Right cardiac atrium (tissue), 5 donors: ENCODE results near the gene ZNF492. TPM values are rescaled to one million over a fixed set of nuclear protein-coding genes. Genes with fewer than 3 reads are reported as not detected.

ENCODE experiments used
- ATAC-seq, 2 donors: fragments of 200-7000 bp; cut with Tn5 transposase; one replicate each; pipeline versions ENCODE4 v1.8.0 to v1.9.1; 2020; ENCODE audit warnings: moderate library complexity in 2 of 2, mild to moderate bottlenecking in 1 of 2
- DNase-seq, 3 donors: peaks; one replicate each; pipeline ENCODE4 v3.0.0-alpha.2; 2020
- H3K27ac ChIP-seq: one replicate; pipeline ENCODE4 v1.5.1; 2013; ENCODE audit warnings: mild to moderate bottlenecking, low read length, control low read depth, moderate library complexity
- H3K27me3 ChIP-seq: one replicate; pipeline ENCODE4 v1.6.1; 2013; ENCODE audit not compliant: control insufficient read depth, insufficient read depth
- H3K4me1 ChIP-seq: one replicate; pipeline ENCODE4 v1.6.1; 2013; ENCODE audit warnings: low read length; ENCODE audit not compliant: control insufficient read depth, insufficient read depth
- H3K4me3 ChIP-seq: one replicate; pipeline ENCODE4 v1.5.1; 2013; ENCODE audit warnings: low read length, control low read depth
- H3K9me3 ChIP-seq: one replicate; pipeline ENCODE4 v1.6.1; 2013; ENCODE audit warnings: low read length; ENCODE audit not compliant: control insufficient read depth
- WGBS: extraction: QIAGEN DNeasy Blood & Tissue Kit; methylation state at CpG from one replicate; pipeline ENCODE4 v1.1.7; 2013; 5-methylcytosine and 5-hydroxymethylcytosine counted together
- intact Hi-C, 4 donors: fragments of 100-400 bp; cut with DNase I; formaldehyde crosslinking; loops; one replicate each; pipeline versions ENCODE4 v1.11.0 to v1.14.0; 2022 to 2023
- polyA plus RNA-seq: library from polyadenylated mRNA; stranded (reverse); fragments of 200-250 nt; gene quantifications from one replicate; pipeline ENCODE4 v1.2.3, GENCODE V29; 2013
- total RNA-seq, 4 donors: library from RNA; stranded (reverse); fragmentation: NEBNext Ultra II Directional; extraction: Animal tissue kit (Norgen Biotek cat#: 25700); gene quantifications; one replicate each; pipeline ENCODE4 v1.2.1, GENCODE V29; 2021
- donor health status: healthy with polysubstance abuse.
- donor health status: DM: no; HTN: yes; CAD: no.
- donor health status: DM: no; HTN: no; CAD: no.
- donor health status: DM: no; HTN: yes; CAD: no; lungs with severe emphysema.
- donor health status: DM: yes; HTN: yes; CAD: no.

The ZNF492 gene
- total and polyA plus RNA-seq, 5 donors, result 0.05 to 0.29 (median 0.23) TPM; not detected in 1

DNA sequence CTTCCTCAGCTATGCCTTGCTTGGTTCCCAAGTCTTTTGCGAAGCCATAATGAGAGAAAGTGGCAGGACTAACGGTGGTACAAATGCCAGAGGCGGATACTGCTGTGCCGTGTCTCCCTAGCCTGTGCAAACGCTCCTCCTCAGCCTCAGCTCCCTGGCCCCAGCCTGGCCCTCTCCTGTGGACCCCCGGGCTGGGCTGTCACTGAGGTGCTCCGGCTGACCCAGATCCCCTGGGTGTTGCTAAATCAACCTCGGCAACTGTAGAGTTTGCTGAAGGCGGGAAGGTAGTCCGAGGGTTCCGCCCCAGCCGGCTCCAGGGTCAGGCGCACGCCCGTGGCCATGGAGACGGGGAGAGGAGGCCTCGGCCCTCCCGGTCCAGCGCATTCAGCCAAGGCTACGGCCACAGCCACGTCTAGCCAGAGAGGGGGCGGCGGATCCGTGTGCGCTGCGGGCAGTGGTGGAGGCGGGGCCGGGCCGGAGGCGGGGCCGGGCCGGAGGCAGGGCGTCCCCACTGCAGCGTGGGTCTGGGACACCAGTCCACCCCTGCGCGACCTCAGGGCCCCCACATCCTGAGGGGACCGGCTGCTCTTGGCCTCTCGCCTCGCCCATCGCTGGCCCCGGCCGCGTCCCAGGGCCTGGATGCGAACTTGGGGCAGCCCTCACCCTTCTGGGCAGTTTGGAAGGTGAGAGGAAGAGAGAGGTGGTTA is 16.4 kb upstream of the ZNF492 start:
- ATAC-seq, result peak; percentile 90 to 91
- Histone ChIP-seq H3K4me1 (no peaks in the 10 kb centered on the region), H3K27me3 (no peaks in the 10 kb centered on the region), H3K27ac (peak overlapping the region; percentile 25), H3K4me3 (peak overlapping the region; percentile 4), H3K9me3 (no peaks in the 10 kb centered on the region)
- intact Hi-C loops, result no loop called here
- DNase-seq, result peak; percentile 75 to 91 (median 90)
- WGBS, result 22% methylated on average over 44 of the region's 44 CpGs

DNA sequence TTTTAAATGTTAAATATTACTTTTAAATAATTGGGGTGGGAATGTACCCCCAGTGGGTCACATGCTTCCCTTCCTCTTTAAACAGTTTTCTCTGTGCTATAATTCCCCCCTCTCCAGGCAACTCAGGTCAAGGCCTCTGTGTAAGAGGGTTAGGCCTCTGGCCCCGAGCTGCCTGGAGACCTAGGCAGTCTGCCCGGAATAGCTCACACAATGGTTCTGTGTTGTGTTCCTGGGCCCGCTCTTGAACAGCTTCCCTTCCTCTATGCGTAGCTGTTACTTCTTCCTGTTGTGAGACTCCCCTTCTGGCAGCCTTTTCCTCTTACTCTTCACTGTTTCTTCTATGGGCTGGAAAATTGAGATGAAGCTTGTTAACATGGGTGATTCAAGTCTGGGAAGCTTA is 14.8 kb upstream of the ZNF492 start:
- no peaks in the 10 kb centered on the region for H3K27me3 ChIP-seq
- intact Hi-C loops, result no loop called here
- no peak overlapping the region for H3K4me3 ChIP-seq
- H3K4me1 ChIP-seq, result no peaks in the 10 kb centered on the region
- ATAC-seq (peak; percentile 73 to 85), DNase-seq (peak; percentile 72 to 90 (median 83))
- WGBS, result 33% methylated on average over 4 of the region's 4 CpGs
- no peaks in the 10 kb centered on the region for H3K9me3 ChIP-seq
- H3K27ac ChIP-seq, result no peak overlapping the region

DNA sequence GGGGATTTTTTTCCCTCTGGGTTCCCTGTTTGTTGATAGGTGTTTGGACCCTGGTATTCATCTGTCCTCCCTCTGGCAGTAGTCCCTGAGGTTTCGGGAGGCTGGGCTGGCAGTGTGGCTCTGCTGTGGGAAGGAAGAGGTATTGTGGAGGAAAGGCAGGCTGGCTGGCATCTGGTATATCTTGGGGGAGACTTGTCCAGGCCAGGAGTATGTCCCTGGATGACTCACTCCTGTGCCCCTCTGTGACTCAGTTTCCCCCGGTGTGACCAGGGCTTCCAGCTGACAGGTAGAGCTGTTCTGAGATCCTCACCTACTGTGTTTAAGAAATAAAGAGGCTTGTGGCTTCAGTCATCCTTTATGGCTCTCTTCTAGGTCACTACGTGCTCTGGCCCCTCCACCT is 14.2 kb upstream of the ZNF492 start:
- intact Hi-C loops, result no loop called here
- H3K27me3 ChIP-seq, result no peaks in the 10 kb centered on the region
- DNase-seq (no peak), ATAC-seq (no peak)
- whole genome bisulfite sequencing, result 82% methylated on average over 3 of the region's 3 CpGs
- peak overlapping the region; percentile 30 for H3K27ac ChIP-seq
- H3K4me1 ChIP-seq, result no peaks in the 10 kb centered on the region
- H3K4me3 ChIP-seq, result no peak overlapping the region
- H3K9me3 ChIP-seq, result no peaks in the 10 kb centered on the region

DNA sequence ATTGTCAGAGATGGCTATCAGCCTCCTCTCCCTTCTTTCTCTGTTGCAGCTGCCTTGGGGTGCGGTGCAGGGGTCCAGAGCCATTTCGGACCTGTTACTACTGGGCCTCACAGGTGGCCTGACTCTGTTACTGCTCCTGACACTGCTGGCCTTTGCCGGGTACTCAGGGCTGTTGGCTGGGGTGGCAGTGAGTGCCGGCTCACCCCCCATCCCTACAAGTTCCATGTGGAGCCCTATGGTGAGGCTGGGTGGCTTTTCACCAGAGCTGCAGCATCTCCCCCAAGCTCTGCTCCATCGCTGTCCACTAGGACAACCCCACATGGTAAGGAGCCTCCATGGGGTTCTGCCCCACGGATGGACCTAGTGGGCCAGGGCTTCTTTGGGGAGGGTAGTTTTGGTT is 13.7 kb upstream of the ZNF492 start:
- H3K4me3 ChIP-seq, result no peak overlapping the region
- no peaks in the 10 kb centered on the region for H3K9me3 ChIP-seq
- H3K27me3 ChIP-seq, result no peaks in the 10 kb centered on the region
- WGBS, result 90% methylated on average over 6 of the region's 6 CpGs
- DNase-seq, result no peak
- ATAC-seq, result no peak
- H3K27ac ChIP-seq, result no peak overlapping the region
- intact Hi-C loops, result no loop called here
- H3K4me1 ChIP-seq, result no peaks in the 10 kb centered on the region

DNA sequence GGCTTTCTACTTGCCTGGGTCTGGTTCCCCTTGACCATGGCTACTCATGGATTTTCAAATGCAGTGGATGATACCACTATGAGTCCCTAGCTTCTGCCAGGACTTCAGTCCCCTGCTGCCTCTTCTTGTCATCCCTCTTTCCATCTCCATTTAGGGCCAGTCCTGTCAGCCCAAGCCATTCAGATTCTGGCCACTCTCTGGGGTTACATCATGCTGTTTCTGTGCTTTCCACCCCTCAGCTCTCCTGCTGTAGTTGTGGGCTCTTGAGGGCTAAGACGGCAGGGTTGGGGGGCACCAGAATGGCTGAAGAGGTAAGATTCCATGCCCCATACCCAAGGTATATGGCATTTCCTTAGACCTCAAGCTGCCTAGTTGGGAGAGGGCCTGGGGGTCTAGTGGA is 13.2 kb upstream of the ZNF492 start:
- no peak for ATAC-seq
- intact Hi-C loops, result no loop called here
- Histone ChIP-seq H3K9me3 (no peaks in the 10 kb centered on the region), H3K4me3 (no peak overlapping the region), H3K27ac (no peak overlapping the region), H3K27me3 (no peaks in the 10 kb centered on the region), H3K4me1 (no peaks in the 10 kb centered on the region)
- WGBS, result 88% methylated on average over 1 of the region's 1 CpG
- DNase-seq, result no peak

DNA sequence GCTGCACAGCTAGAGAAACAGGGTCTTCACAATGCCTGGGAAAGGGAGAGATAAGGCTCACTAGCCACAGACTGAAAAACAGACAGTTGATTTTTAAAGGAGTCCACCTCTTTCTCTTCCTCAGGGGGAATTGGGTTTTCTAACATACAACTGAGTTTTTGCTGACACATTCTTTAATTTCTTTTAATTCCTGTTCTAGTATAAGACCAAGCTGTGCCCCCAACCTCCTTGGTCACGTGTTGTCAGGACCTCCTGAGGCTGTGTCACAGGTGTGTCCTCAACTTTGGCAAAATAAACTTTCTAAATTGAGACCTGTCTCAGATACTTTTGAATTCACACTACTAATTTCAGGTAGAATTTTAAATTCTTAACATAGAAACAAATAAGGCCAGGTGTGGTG is 12.1 kb upstream of the ZNF492 start:
- no peaks in the 10 kb centered on the region for H3K27me3 ChIP-seq
- WGBS, result 72% methylated on average over 1 of the region's 1 CpG
- H3K4me1 ChIP-seq, result no peaks in the 10 kb centered on the region
- DNase-seq (no peak), ATAC-seq (no peak)
- H3K4me3 ChIP-seq, result no peak overlapping the region
- intact Hi-C loops, result no loop called here
- no peaks in the 10 kb centered on the region for H3K9me3 ChIP-seq
- no peak overlapping the region for H3K27ac ChIP-seq

DNA sequence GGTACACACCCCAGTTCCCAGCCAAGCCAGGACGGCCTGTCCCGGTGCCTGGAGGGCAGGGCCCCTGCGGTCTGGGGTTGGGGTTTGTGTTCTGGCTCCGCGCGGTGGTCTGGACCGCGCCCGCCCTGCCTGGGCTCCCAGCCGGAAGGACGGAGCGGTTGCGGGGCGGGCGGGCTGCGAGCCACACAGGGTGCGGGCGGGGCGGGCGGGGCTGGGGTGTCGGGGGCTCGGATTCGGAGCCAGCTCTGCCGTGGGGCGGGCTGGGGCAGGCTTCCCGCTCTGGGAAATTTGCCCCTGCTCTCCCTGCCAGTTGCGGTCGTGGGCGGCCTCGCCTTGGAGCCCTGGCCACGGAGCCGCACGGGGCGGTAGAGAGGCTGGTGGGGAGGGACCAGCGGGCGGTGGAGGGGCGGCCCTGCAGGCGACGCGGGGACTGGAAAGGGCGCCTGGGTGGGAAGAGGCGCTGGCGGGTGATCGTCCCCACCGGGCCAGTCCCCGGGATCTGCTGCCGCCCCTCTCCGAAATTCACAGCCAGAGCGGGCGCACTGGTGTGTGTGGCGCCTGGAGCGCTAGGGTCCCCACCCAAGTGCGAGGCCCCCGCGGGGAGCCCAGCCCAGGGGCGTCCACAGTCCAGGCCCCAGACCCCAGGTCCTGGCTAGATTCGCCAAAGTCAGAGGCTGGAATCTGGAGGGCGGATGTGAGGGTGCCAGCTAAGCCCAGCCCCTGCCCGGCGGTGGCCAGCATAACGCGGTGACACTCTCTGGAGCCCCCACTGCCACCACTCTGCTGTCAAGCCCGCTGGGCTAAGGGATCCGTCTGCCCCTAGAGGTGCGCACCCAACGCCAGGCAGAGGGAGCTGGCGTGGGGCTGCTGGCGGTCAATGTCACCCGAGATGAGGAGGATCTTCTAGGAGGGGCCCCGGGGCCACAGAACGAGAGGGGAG is 11.0 kb upstream of the ZNF492 start:
- intact Hi-C loops, result no loop called here
- WGBS, result 6% methylated on average over 69 of the region's 71 CpGs
- Histone ChIP-seq H3K4me1 (no peaks in the 10 kb centered on the region), H3K9me3 (no peaks in the 10 kb centered on the region), H3K27me3 (no peaks in the 10 kb centered on the region), H3K27ac (no peak overlapping the region), H3K4me3 (peak overlapping the region; percentile 39)
- ATAC-seq (peak; percentile 89), DNase-seq (peak; percentile 72 to 90 (median 89))

DNA sequence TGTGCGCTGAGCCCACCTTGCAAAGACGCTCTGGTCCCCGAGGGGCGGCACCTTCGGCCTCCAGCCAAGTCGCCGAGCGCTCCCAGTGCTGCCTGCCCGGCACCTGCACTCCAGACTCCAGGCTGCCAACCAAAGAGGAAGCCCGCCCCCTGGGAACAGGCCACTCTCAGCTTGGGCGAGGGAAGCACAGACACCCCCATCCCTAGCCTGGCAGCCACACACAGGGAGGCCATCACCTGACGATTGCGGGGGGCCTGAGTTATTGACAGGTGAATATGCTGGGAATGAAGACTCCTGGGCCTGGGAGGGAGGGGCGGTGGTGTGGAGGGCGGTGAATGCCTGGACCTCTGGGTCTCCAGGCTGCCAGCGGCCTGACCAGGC is 10.3 kb upstream of the ZNF492 start:
- intact Hi-C loops, result no loop called here
- Histone ChIP-seq H3K27ac (no peak overlapping the region), H3K27me3 (no peaks in the 10 kb centered on the region), H3K4me3 (no peak overlapping the region), H3K4me1 (no peaks in the 10 kb centered on the region), H3K9me3 (no peaks in the 10 kb centered on the region)
- 50% methylated on average over 16 of the region's 16 CpGs for WGBS
- DNase-seq (peak in 1 of 3 donors; percentile 60), ATAC-seq (peak in 1 of 2 donors; percentile 5)

DNA sequence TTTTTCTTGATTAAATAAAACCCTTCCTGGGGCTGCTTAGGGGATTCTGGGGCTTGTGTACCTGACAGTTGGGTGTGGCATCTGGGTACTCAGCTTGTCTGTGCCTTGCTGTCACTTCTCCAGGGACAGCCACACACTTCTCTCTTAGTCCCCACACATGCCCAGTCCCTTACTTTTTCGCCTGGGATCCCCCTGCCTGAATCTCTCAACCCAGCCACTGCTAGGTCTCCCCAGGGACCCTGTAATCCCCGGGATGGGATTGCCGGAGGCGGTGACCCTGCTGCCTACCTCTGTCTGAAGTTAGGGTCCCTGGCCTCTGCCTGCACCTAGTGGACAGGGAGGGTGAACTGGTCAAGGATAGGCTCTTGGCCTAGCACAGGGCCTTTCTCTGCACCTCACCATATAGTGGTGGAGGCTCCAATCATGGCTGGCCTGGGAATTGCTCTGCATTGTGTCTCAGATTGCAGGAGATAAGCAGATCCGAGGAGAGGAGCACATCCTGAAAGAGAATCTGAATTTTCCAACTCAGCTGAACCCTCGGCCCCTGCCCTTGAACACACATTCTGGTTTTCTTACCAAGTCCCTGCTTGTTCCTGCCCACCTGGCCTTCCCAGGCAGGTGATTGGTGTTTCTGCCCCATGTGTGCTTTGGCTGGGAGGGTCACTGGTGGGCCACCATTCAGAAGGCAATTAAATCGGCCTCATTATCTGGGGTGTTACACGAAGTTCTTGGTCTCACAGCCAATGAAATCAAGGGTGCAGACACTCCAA is 8.7 kb upstream of the ZNF492 start:
- WGBS, result 60% methylated on average over 8 of the region's 8 CpGs
- no peak overlapping the region for H3K4me3 ChIP-seq
- no peaks in the 10 kb centered on the region for H3K4me1 ChIP-seq
- no peaks in the 10 kb centered on the region for H3K27me3 ChIP-seq
- H3K9me3 ChIP-seq, result no peaks in the 10 kb centered on the region
- intact Hi-C loops, result no loop called here
- ATAC-seq (no peak), DNase-seq (no peak)
- H3K27ac ChIP-seq, result no peak overlapping the region

DNA sequence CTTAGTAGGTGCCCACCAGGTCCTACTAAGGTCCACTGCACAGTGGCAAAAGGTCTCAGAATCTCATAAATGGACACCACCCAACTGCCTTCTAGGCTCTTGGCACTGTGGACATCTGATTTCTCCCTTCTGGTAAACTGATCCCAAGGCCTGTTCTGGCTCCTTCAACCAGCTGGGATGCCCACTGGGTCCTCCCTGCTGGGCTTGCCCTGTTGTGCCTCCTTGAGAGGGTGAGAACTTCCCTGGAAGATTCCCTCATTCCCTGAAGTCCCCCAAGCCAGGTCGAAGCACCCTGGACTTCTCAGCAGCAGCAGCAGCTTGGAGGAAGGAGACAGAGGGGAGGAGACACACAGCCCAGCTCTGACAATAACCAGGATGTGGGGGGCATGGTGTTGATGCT is 6.6 kb upstream of the ZNF492 start:
- Histone ChIP-seq H3K4me3 (no peak overlapping the region), H3K27ac (no peak overlapping the region), H3K27me3 (no peaks in the 10 kb centered on the region), H3K4me1 (no peaks in the 10 kb centered on the region), H3K9me3 (no peaks in the 10 kb centered on the region)
- DNase-seq, result no peak
- intact Hi-C loops, result no loop called here
- ATAC-seq, result no peak
- WGBS, result 67% methylated on average over 1 of the region's 1 CpG

DNA sequence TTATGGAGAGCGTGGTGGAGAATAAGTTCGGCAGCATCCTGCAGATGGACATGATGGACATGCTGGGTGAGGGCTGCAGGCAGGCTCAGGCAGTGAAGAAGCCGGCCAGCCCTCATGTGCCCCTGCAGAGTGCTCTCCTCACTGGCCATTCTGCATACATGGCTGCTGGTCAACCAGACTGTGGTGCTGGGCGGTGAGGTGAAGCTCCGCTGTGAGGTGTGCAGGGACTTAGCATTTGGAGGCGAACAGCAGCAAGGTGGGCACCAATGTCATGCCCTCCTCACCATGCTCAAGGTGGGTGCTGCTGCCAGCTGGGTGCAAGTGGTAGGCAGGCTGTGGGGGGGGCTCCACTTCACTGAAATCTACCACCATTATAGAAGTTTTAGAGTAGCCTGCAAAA is 5.7 kb upstream of the ZNF492 start:
- ATAC-seq, result no peak
- H3K27me3 ChIP-seq, result no peaks in the 10 kb centered on the region
- 86% methylated on average over 6 of the region's 6 CpGs for WGBS
- intact Hi-C loops, result no loop called here
- no peak for DNase-seq
- H3K9me3 ChIP-seq, result no peaks in the 10 kb centered on the region
- H3K27ac ChIP-seq, result no peak overlapping the region
- no peaks in the 10 kb centered on the region for H3K4me1 ChIP-seq
- no peak overlapping the region for H3K4me3 ChIP-seq
